Esophagus muscularis mucosa (tissue), 4 donors: ENCODE measurements around the gene RPS25. TPM values are rescaled to one million over a fixed set of nuclear protein-coding genes. Genes with fewer than 3 reads are reported as not detected.
"Not testable (repeated sequence)": the region's sequence is repeated elsewhere in the genome, so short reads cannot be mapped to it uniquely, and the experiment has no call there.

ENCODE experiments used
- DNase-seq: peaks from one replicate; pipeline ENCODE4 v3.0.0-alpha.2; 2017; ENCODE audit errors: extremely low spot score
- H3K27ac ChIP-seq, 4 donors: fragments of 200-600 bp; sonication (generic); replicated peaks in 1 of 4; 1 replicate in 3 of 4; 2 replicates in 1 of 4; pipeline ENCODE4 v1.5.1; 2016 to 2019; ENCODE audit warnings: mild to moderate bottlenecking in 1 of 4
- H3K27me3 ChIP-seq, 4 donors: fragments of 200-600 bp; sonication (generic); one replicate each; pipeline versions ENCODE4 v1.5.1 to v1.6.0; 2016 to 2019
- H3K36me3 ChIP-seq, 4 donors: fragments of 200-600 bp; sonication (generic); one replicate each; pipeline ENCODE4 v1.5.1; 2016 to 2019
- H3K4me1 ChIP-seq, 4 donors: fragments of 200-600 bp; sonication (generic); one replicate each; pipeline ENCODE4 v1.5.1; 2016 to 2019
- H3K4me3 ChIP-seq, 4 donors: fragments of 200-600 bp; sonication (generic); 1 replicate in 2 of 4; 2 replicates in 2 of 4; pipeline ENCODE4 v1.5.1; 2016 to 2019; ENCODE audit warnings: mild to moderate bottlenecking in 4 of 4, moderate library complexity in 1 of 4
- H3K9me3 ChIP-seq, 4 donors: fragments of 200-600 bp; sonication (generic); 1 replicate in 3 of 4; 2 replicates in 1 of 4; pipeline ENCODE4 v1.5.1; 2016 to 2019
- EP300 ChIP-seq: sonication (generic); formaldehyde crosslinking; IDR thresholded peaks from one replicate; pipeline ENCODE4 v1.6.1; 2017; ENCODE audit warnings: antibody characterized with exemption
- POLR2A ChIP-seq: fragments of 450-650 bp; IDR thresholded peaks from one replicate; pipeline ENCODE4 v1.6.1; 2017; ENCODE audit warnings: antibody characterized with exemption, moderate library complexity, mild to moderate bottlenecking, low read depth
- POLR2AphosphoS5 ChIP-seq, 2 donors: sonication (generic); formaldehyde crosslinking; IDR thresholded peaks; one replicate each; pipeline ENCODE4 v1.6.1; 2017; ENCODE audit warnings: antibody characterized with exemption in 2 of 2
- WGBS: methylation state at CpG from one replicate; pipeline ENCODE4 v1.1.5; 2018; 5-methylcytosine and 5-hydroxymethylcytosine counted together
- intact Hi-C: fragments of 100-400 bp; cut with DNase I; formaldehyde crosslinking; loops from one replicate; pipeline ENCODE4 v1.15.1; 2023
- total RNA-seq, 4 donors: library from RNA; depleted of rRNA; stranded (reverse); fragments of >200 nt; gene quantifications; one replicate each; pipeline versions ENCODE4 v1.1.0 to v1.2.1, GENCODE V29; 2016
- TF ChIP-seq, protein P1 (sequence below), 3 experiments: fragments of 200-600 bp in 2 of 3; fragments of 450-650 bp in 1 of 3; sonication (generic) in 2 of 3; IDR thresholded peaks; one replicate each; pipeline ENCODE4 v1.5.1; 2017 to 2019; ENCODE audit warnings: antibody characterized with exemption in 3 of 3, mild to moderate bottlenecking in 2 of 3, moderate library complexity in 1 of 3

RPS25 gene
- total RNA-seq, 4 donors from 2014 or later = 1,036 to 2,235 (median 1,740) TPM

- intact Hi-C loops = no loop called here
- no peak for TF ChIP-seq POLR2AphosphoS5 (IDR thresholded peaks at IDR 0.05)
- TF ChIP-seq POLR2A = no peak
- TF ChIP-seq, protein P1, sequence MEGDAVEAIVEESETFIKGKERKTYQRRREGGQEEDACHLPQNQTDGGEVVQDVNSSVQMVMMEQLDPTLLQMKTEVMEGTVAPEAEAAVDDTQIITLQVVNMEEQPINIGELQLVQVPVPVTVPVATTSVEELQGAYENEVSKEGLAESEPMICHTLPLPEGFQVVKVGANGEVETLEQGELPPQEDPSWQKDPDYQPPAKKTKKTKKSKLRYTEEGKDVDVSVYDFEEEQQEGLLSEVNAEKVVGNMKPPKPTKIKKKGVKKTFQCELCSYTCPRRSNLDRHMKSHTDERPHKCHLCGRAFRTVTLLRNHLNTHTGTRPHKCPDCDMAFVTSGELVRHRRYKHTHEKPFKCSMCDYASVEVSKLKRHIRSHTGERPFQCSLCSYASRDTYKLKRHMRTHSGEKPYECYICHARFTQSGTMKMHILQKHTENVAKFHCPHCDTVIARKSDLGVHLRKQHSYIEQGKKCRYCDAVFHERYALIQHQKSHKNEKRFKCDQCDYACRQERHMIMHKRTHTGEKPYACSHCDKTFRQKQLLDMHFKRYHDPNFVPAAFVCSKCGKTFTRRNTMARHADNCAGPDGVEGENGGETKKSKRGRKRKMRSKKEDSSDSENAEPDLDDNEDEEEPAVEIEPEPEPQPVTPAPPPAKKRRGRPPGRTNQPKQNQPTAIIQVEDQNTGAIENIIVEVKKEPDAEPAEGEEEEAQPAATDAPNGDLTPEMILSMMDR (IDR thresholded peaks at IDR 0.05) = no peak
- no peak for TF ChIP-seq EP300
- Histone ChIP-seq H3K4me1 (no peaks in the 10 kb centered on the region), H3K36me3 (no peaks in the 10 kb centered on the region), H3K27me3 (no peaks in the 10 kb centered on the region), H3K27ac (no peak overlapping the region), H3K4me3 (no peak overlapping the region), H3K9me3 (no peaks in the 10 kb centered on the region)
- no peak for DNase-seq
- WGBS = 86% methylated on average over 5 of the region's 5 CpGs
These were observed 29.9 kb downstream of the RPS25 start for GRCh38 chr11:118988280-118988679.

- TF ChIP-seq, protein P1 (IDR thresholded peaks at IDR 0.05) = no peak
- no peak for TF ChIP-seq EP300
- TF ChIP-seq POLR2AphosphoS5 (IDR thresholded peaks at IDR 0.05) = no peak
- TF ChIP-seq POLR2A = no peak
- H3K27ac ChIP-seq = no peak overlapping the region
- peaks cover 0 to 9% (median 8%) of the 10 kb centered on the region in 4 donors for H3K4me1 ChIP-seq
- no peak overlapping the region for H3K4me3 ChIP-seq
- no peak for DNase-seq
- no peaks in the 10 kb centered on the region for H3K36me3 ChIP-seq
- H3K9me3 ChIP-seq = no peaks in the 10 kb centered on the region
- peaks cover 0 to 2% (median 0%) of the 10 kb centered on the region in 4 donors for H3K27me3 ChIP-seq
- intact Hi-C loops = no loop called here
- whole genome bisulfite sequencing = 93% methylated on average over 2 of the region's 2 CpGs
These were observed 33.3 kb downstream of the RPS25 start for GRCh38 chr11:118984825-118985224.

DNA sequence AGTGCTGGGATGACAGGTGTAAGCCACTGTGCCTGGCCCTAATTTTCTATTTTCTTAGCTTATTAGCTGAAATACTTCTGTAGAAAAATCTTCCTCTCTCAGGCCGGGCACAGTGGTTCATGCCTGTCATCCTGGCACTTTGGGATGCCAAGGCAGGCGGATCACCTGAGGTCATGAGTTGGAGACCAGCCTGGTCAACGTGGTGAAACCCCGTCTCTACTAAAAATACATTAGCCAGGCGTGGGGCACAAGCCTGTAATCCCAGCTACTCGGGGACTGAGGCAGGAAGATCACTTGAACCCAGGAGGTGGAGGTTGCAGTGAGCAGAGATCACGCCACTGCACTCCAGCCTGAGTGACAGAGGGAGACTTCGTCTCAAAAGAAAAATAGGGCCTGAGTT lies 33.8 kb downstream of the RPS25 start:
- not testable (repeated sequence) for H3K4me1 ChIP-seq
- 75% methylated on average over 7 of the region's 8 CpGs for WGBS

GRCh38 chr11:118980191-118980881 lies 37.8 kb downstream of the RPS25 start:
- intact Hi-C loops = no loop called here
- WGBS = 32% methylated on average over 18 of the region's 21 CpGs
- H3K4me3 ChIP-seq = peak overlapping the region; percentile 10 to 31 (median 19)
- TF ChIP-seq, protein P1 (IDR thresholded peaks at IDR 0.05) = no peak
- TF ChIP-seq EP300 (no peak), POLR2AphosphoS5 (IDR thresholded peaks at IDR 0.05) (no peak), POLR2A (no peak)
- H3K9me3 ChIP-seq = no peaks in the 10 kb centered on the region
- H3K36me3 ChIP-seq = no peaks in the 10 kb centered on the region
- no peak overlapping the region for H3K27ac ChIP-seq
- peaks cover 0 to 14% (median 0%) of the 10 kb centered on the region in 4 donors for H3K27me3 ChIP-seq
- DNase-seq = no peak
- peaks cover 0 to 10% (median 9%) of the 10 kb centered on the region in 4 donors for H3K4me1 ChIP-seq

More for the DNA sequence above, 33.8 kb downstream of the RPS25 start:
- H3K27ac ChIP-seq, H3K27me3 ChIP-seq, intact Hi-C loops, H3K4me3 ChIP-seq, H3K36me3 ChIP-seq, DNase-seq, H3K9me3 ChIP-seq: not testable (repeated sequence)

DNA sequence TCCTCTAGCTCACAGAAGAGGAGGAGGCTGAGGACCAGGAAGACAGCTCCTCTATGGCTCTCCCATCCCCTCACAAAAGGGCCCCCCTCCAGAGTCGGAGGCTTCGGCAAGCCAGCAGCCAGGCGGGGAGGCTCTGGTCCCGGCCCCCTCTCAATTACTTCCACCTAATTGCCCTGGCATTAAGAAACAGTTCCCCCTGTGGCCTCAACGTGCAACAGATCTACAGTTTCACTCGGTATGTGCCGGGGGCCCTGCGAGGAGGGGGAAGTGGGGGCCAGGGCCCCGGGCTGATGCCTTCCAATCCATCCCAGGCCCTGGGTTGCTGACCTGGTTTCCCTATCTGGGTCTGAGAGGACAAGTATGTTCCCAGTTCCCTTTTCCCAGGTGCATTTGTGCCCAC lies 38.7 kb downstream of the RPS25 start:
- no peak overlapping the region for H3K27ac ChIP-seq
- peaks cover 0 to 10% (median 9%) of the 10 kb centered on the region in 4 donors for H3K4me1 ChIP-seq
- WGBS = 54% methylated on average over 9 of the region's 9 CpGs
- H3K9me3 ChIP-seq = no peaks in the 10 kb centered on the region
- no peak overlapping the region for H3K4me3 ChIP-seq
- peaks cover 0 to 14% (median 0%) of the 10 kb centered on the region in 4 donors for H3K27me3 ChIP-seq
- intact Hi-C loops = no loop called here
- no peaks in the 10 kb centered on the region for H3K36me3 ChIP-seq
- no peak for DNase-seq
- TF ChIP-seq POLR2AphosphoS5 (IDR thresholded peaks at IDR 0.05) (no peak), EP300 (no peak), POLR2A (no peak)
- TF ChIP-seq, protein P1 (IDR thresholded peaks at IDR 0.05) = no peak
